ENCODE data around the gene ARHGAP24. TPM values are rescaled to one million over a fixed set of nuclear protein-coding genes. Genes with fewer than 3 reads are reported as not detected.

The ARHGAP24 gene
- polyA plus RNA-seq, 1 of the 3 experiments (the other 2 are of a cell fraction) = 1.4 TPM

GRCh38 chr4:85489273-85489981 is 14.5 kb downstream of the ARHGAP24 start (continued):
- no peak for TF ChIP-seq ZBTB33 (IDR thresholded peaks at IDR 0.05; ENCODE audit: borderline replicate concordance, low read depth)
- TF ChIP-seq RAD21 (IDR thresholded peaks at IDR 0.05; ENCODE audit: low read length) = no peak
- no peak for TF ChIP-seq SIN3A (IDR thresholded peaks at IDR 0.05; ENCODE audit: borderline replicate concordance, low read depth, low read length)
- TF ChIP-seq CTCF (IDR thresholded peaks at IDR 0.05) = no peak
- TF ChIP-seq ELF1 (IDR thresholded peaks at IDR 0.05) = no peak
- TF ChIP-seq USF1 (IDR thresholded peaks at IDR 0.05; ENCODE audit: borderline replicate concordance, low read depth) = no peak
- TF ChIP-seq PBX3 (IDR thresholded peaks at IDR 0.05) = no peak
- no peak for TF ChIP-seq NRF1 (IDR thresholded peaks at IDR 0.05; ENCODE audit: low read depth, low read length)

GRCh38 chr4:85491527-85491926 is 16.6 kb downstream of the ARHGAP24 start:
- CTCF ChIA-PET = interaction anchor here (1.6 kb wide), 1 partner anchor 39 kb away, joined by 6 read pairs; no protein-coding TSS in a partner anchor
- POLR2A ChIA-PET = no interaction called here
- H3K27me3 ChIP-seq (ENCODE audit: insufficient read depth) = no peaks in the 10 kb centered on the region
- H2AFZ ChIP-seq (ENCODE audit: low read depth) = no peak overlapping the region
- no peaks in the 10 kb centered on the region for H3K9me3 ChIP-seq
- no peaks in the 10 kb centered on the region for H3K36me3 ChIP-seq (replicated peaks in 1 of 2; ENCODE audit: control insufficient read depth in 1 of 2, insufficient read depth in 2 of 2, low read length in 1 of 2)
- no peak overlapping the region for H3K27ac ChIP-seq (ENCODE audit: low read depth in 2 of 2, low read length in 1 of 2)
- H3K4me1 ChIP-seq (ENCODE audit: control insufficient read depth in 1 of 2, insufficient read depth in 2 of 2, low read depth in 1 of 2, low read length in 1 of 2) = peaks cover 0 to 6% of the 10 kb centered on the region in 2 experiments; a peak in 1 of 4 replicates
- H4K20me1 ChIP-seq (ENCODE audit: insufficient read depth) = no peaks in the 10 kb centered on the region
- no peak for TF ChIP-seq PBX3 (IDR thresholded peaks at IDR 0.05)
- TF ChIP-seq MXI1 (IDR thresholded peaks at IDR 0.05; ENCODE audit: low read depth, low read length) = no peak
- TF ChIP-seq USF1 (IDR thresholded peaks at IDR 0.05; ENCODE audit: borderline replicate concordance, low read depth) = no peak
- TF ChIP-seq GABPA (IDR thresholded peaks at IDR 0.05; ENCODE audit: low read depth) = no peak
- TF ChIP-seq TAF1 (IDR thresholded peaks at IDR 0.05; ENCODE audit: borderline replicate concordance, low read depth, low read length) = no peak
- no peak for TF ChIP-seq RXRA (IDR thresholded peaks at IDR 0.05; ENCODE audit: borderline replicate concordance, low read depth)
- TF ChIP-seq EZH2phosphoT487 (IDR thresholded peaks at IDR 0.05; ENCODE audit: borderline replicate concordance, low read depth) = no peak
- no peak for TF ChIP-seq RAD21 (IDR thresholded peaks at IDR 0.05; ENCODE audit: low read length)
- TF ChIP-seq ELF1 (IDR thresholded peaks at IDR 0.05) = no peak
- DNase-seq = no peak
- H3K9ac ChIP-seq = no peak overlapping the region
- H3K9me2 ChIP-seq = no peaks in the 10 kb centered on the region
- peaks cover 9% of the 10 kb centered on the region for H3F3A ChIP-seq (replicated peaks; ENCODE audit: insufficient read depth)
- no peak overlapping the region for H3K4me3 ChIP-seq (ENCODE audit: low read depth in 2 of 2, low read length in 1 of 2)
- H3K4me2 ChIP-seq = no peak overlapping the region
- H3K79me2 ChIP-seq (ENCODE audit: insufficient read depth) = no peaks in the 10 kb centered on the region

All from SK-N-SH (cell line).